Endothelial cell of umbilical vein (primary cell): Measurements from ENCODE around the gene SAP30. TPM values are rescaled to one million over a fixed set of nuclear protein-coding genes. Genes with fewer than 3 reads are reported as not detected.
A peak's percentile ranks its signal among the peaks of the same experiment; 100 is the strongest.

Source experiments
- BruUV-seq: library from RNA; stranded (reverse); fragments of 400-500 nt; replicated peaks from 2 replicates; lab custom pipeline; 2021; lab: Mats Ljungman, UMichigan
- CTCF ChIA-PET: fragments of 300-600, 350-600 bp; sonication (Branson Sonifier 250); formaldehyde crosslinking; loops from one replicate; lab custom pipeline; 2021; ENCODE audit warnings: antibody characterized with exemption, inconsistent platforms; lab: Charles Lee
- POLR2A ChIA-PET: fragments of 300-600, 350-600 bp; sonication (Branson Sonifier 250); formaldehyde crosslinking; loops from one replicate; lab custom pipeline; 2021; ENCODE audit warnings: antibody characterized with exemption, inconsistent platforms; lab: Charles Lee
- DNase-seq: peaks from one replicate; pipeline ENCODE4 v3.0.0-alpha.2; 2011; ENCODE audit warnings: low read depth, low spot score
- FAIRE-seq: peaks from 2 replicates; lab custom pipeline; 2011; peaks lifted over from hg19 to GRCh38; lab: Jason Lieb, UNC
- H2AFZ ChIP-seq: 2 replicates; pipeline ENCODE4 v1.6.0; 2012; ENCODE audit warnings: low read depth, low read length, control low read depth, inconsistent platforms
- H3K27ac ChIP-seq: 2 replicates; pipeline ENCODE4 v1.5.1; 2011; ENCODE audit warnings: low read depth, mild to moderate bottlenecking, control low read depth, low read length, moderate library complexity; ENCODE audit not compliant: insufficient read depth
- H3K27me3 ChIP-seq, 2 experiments: 2 replicates each; pipeline versions ENCODE4 v1.6.0 to v1.6.1; 2011; ENCODE audit warnings: low read length in 2 of 2, mixed read lengths in 1 of 2; ENCODE audit not compliant: control insufficient read depth in 2 of 2, insufficient read depth in 2 of 2
- H3K36me3 ChIP-seq, 2 experiments: 2 replicates in 1 of 2; 3 replicates in 1 of 2; pipeline ENCODE4 v1.5.1; 2011; ENCODE audit warnings: low read length in 2 of 2, mild to moderate bottlenecking in 1 of 2, moderate library complexity in 1 of 2; ENCODE audit not compliant: control insufficient read depth in 2 of 2, insufficient read depth in 2 of 2; ENCODE audit errors: extremely low read depth in 1 of 2
- H3K4me1 ChIP-seq: 3 replicates; pipeline ENCODE4 v1.5.1; 2011; ENCODE audit warnings: mild to moderate bottlenecking, low read length; ENCODE audit not compliant: control insufficient read depth, insufficient read depth; ENCODE audit errors: extremely low read depth
- H3K4me2 ChIP-seq: 2 replicates; pipeline ENCODE4 v1.6.1; 2011; ENCODE audit warnings: low read length, control low read depth, mixed read lengths; ENCODE audit not compliant: insufficient read depth
- H3K4me3 ChIP-seq, 3 experiments: fragments of 200-600 bp in 1 of 3; sonication (generic), shearing (Covaris generic) in 1 of 3; replicated peaks in 1 of 3; 2 replicates each; pipeline ENCODE4 v1.5.1; 2011 to 2016; ENCODE audit warnings: control low read depth in 3 of 3, low read length in 3 of 3, mild to moderate bottlenecking in 2 of 3, inconsistent platforms in 1 of 3, low read depth in 1 of 3, moderate library complexity in 1 of 3; ENCODE audit not compliant: insufficient read depth in 1 of 3
- H3K79me2 ChIP-seq: 2 replicates; pipeline ENCODE4 v1.6.0; 2012; ENCODE audit warnings: low read length, inconsistent platforms; ENCODE audit not compliant: control insufficient read depth, insufficient read depth
- H3K9ac ChIP-seq: replicated peaks from 2 replicates; pipeline ENCODE3; 2011; ENCODE audit warnings: low read length, control low read depth; ENCODE audit not compliant: insufficient read depth; ENCODE audit errors: extremely low read depth
- H3K9me1 ChIP-seq: replicated peaks from 3 replicates; pipeline ENCODE4 v1.6.0; 2011; ENCODE audit warnings: mild to moderate bottlenecking, low read length; ENCODE audit not compliant: control insufficient read depth, insufficient read depth; ENCODE audit errors: extremely low read depth
- H3K9me3 ChIP-seq: replicated peaks from 2 replicates; pipeline ENCODE4 v1.5.1; 2012; ENCODE audit warnings: low read length, inconsistent platforms; ENCODE audit not compliant: control insufficient read depth, insufficient read depth
- H4K20me1 ChIP-seq: replicated peaks from 2 replicates; pipeline ENCODE3; 2011; ENCODE audit warnings: mild to moderate bottlenecking, low read length; ENCODE audit not compliant: control insufficient read depth, insufficient read depth; ENCODE audit errors: extremely low read depth
- EZH2 ChIP-seq: IDR thresholded peaks from 2 replicates; pipeline ENCODE4 v1.6.1; 2012; ENCODE audit warnings: borderline replicate concordance, low read depth, mild to moderate bottlenecking, moderate library complexity, low read length, inconsistent platforms; ENCODE audit not compliant: severe bottlenecking
- FOS ChIP-seq: IDR thresholded peaks from 2 replicates; pipeline ENCODE4 v1.6.1; 2011; ENCODE audit warnings: mild to moderate bottlenecking, low read length, moderate library complexity, borderline replicate concordance; ENCODE audit not compliant: insufficient read depth
- GATA2 ChIP-seq: IDR thresholded peaks from 2 replicates; pipeline ENCODE4 v1.7.0; 2011; ENCODE audit warnings: low read depth, mild to moderate bottlenecking, moderate library complexity, mixed read lengths, low read length; ENCODE audit not compliant: insufficient read length, insufficient read depth
- JUN ChIP-seq: IDR thresholded peaks from 2 replicates; pipeline ENCODE4 v1.6.1; 2011; ENCODE audit warnings: borderline replicate concordance, low read depth; ENCODE audit not compliant: insufficient read length, insufficient read depth
- MYC ChIP-seq: IDR thresholded peaks from one replicate; pipeline ENCODE4 v1.6.1; 2011; ENCODE audit warnings: mild to moderate bottlenecking, low read depth, low read length
- POLR2A ChIP-seq: IDR thresholded peaks from 2 replicates; pipeline ENCODE4 v1.6.1; 2012; ENCODE audit warnings: low read depth, mild to moderate bottlenecking, control low read depth, low read length
- POLR2AphosphoS5 ChIP-seq: IDR thresholded peaks from 2 replicates; pipeline ENCODE4 v1.6.1; 2012; ENCODE audit warnings: low read depth, mild to moderate bottlenecking, control low read depth, low read length, moderate library complexity; ENCODE audit not compliant: insufficient read depth
- dilution Hi-C: fragments of 300-500 bp; cut with MboI; formaldehyde crosslinking; loops from one replicate; pipeline ENCODE4 v1.15.0; 2019; ENCODE audit warnings: low sequenced_read_pairs; ENCODE audit not compliant: extremely low pct_ligation_motif_present
- intact Hi-C: fragments of 100-400 bp; cut with micrococcal nuclease; formaldehyde crosslinking; loops from one replicate; pipeline ENCODE4 v1.10.0; 2022
- polyA plus RNA-seq, 4 experiments: library from polyadenylated mRNA; depleted of rRNA in 3 of 4; stranded (reverse) in 3 of 4; unstranded in 1 of 4; fragments of >200 nt; gene quantifications; 2 replicates each; pipeline versions ENCODE4 v1.2.1 to v1.2.3, GENCODE V29; 2011 to 2012; ENCODE audit warnings: missing spikeins in 1 of 4
- total RNA-seq: library from RNA; stranded (reverse); gene quantifications from 2 replicates; pipeline ENCODE4 v1.2.3, GENCODE V29; 2021
- TF ChIP-seq, protein P1 (sequence below), 2 donors: IDR thresholded peaks; 1 replicate in 1 of 2; 2 replicates in 1 of 2; pipeline ENCODE4 v1.5.1; 2011; ENCODE audit warnings: low read length in 2 of 2, mild to moderate bottlenecking in 2 of 2, moderate library complexity in 2 of 2, control low read depth in 1 of 2, inconsistent platforms in 1 of 2, low read depth in 1 of 2; ENCODE audit not compliant: insufficient read depth in 1 of 2; ENCODE audit errors: extremely low read depth in 1 of 2
- TF ChIP-seq, protein P2 (sequence below): IDR thresholded peaks from 2 replicates; pipeline ENCODE4 v1.6.1; 2011; ENCODE audit not compliant: insufficient read depth, insufficient read length

SAP30 gene
- total and polyA plus RNA-seq, 2 donors (not counting 3 experiments of a cell fraction or from before 2014, with no cell fraction given) = 9.9 to 23.8 TPM

- H2AFZ ChIP-seq = peak within 1 kb of the TSS; percentile 98
- H3K9me3 ChIP-seq = no peaks in the 10 kb centered on the region
- peaks cover 0 to 15% of the 10 kb centered on the region in 2 experiments for H3K36me3 ChIP-seq
- peaks cover 35% of the 10 kb centered on the region for H3K79me2 ChIP-seq
- intact Hi-C loops = loop anchor here (1.0 to 10.0 kb wide), 8 partner anchors 16 to 981 kb away; partner anchors contain the start of gene SAP30
- POLR2A ChIA-PET = interaction anchor here (0.5 to 3.5 kb wide), 14 partner anchors 8 to 152 kb away, joined by 3 to 127 read pairs (median 3); partner anchors contain the start of gene SAP30
- H3K9ac ChIP-seq = peak within 1 kb of the TSS; percentile 97
- CTCF ChIA-PET = interaction anchor here (0.7 to 8.2 kb wide), 11 partner anchors 14 to 321 kb away, joined by 3 to 70 read pairs (median 6); partner anchors contain the start of gene SAP30
- H3K4me3 ChIP-seq = peak within 1 kb of the TSS; percentile 81 to 98 (median 91)
- peaks cover 24% of the 10 kb centered on the region for H3K4me1 ChIP-seq
- peaks cover 3% of the 10 kb centered on the region for H4K20me1 ChIP-seq
- peak; percentile 97 for FAIRE-seq
- H3K27ac ChIP-seq = peak within 1 kb of the TSS; percentile 88
- BruUV-seq = no TSS peak
- DNase-seq = peak; percentile 100
- no peaks in the 10 kb centered on the region for H3K9me1 ChIP-seq
- peak; percentile 92 for TF ChIP-seq POLR2A
- no peak for TF ChIP-seq EZH2
- peak; percentile 83 for TF ChIP-seq POLR2AphosphoS5
- TF ChIP-seq FOS = no peak
- peak; percentile 64 for TF ChIP-seq GATA2
- TF ChIP-seq JUN = no peak
- TF ChIP-seq, protein P1, sequence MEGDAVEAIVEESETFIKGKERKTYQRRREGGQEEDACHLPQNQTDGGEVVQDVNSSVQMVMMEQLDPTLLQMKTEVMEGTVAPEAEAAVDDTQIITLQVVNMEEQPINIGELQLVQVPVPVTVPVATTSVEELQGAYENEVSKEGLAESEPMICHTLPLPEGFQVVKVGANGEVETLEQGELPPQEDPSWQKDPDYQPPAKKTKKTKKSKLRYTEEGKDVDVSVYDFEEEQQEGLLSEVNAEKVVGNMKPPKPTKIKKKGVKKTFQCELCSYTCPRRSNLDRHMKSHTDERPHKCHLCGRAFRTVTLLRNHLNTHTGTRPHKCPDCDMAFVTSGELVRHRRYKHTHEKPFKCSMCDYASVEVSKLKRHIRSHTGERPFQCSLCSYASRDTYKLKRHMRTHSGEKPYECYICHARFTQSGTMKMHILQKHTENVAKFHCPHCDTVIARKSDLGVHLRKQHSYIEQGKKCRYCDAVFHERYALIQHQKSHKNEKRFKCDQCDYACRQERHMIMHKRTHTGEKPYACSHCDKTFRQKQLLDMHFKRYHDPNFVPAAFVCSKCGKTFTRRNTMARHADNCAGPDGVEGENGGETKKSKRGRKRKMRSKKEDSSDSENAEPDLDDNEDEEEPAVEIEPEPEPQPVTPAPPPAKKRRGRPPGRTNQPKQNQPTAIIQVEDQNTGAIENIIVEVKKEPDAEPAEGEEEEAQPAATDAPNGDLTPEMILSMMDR (IDR thresholded peaks at IDR 0.05; ENCODE audit: extremely low read depth in 1 of 2, insufficient read depth in 1 of 2, low read depth in 1 of 2, low read length in 2 of 2) = no peak
- TF ChIP-seq MYC = no peak
- TF ChIP-seq, protein P2, sequence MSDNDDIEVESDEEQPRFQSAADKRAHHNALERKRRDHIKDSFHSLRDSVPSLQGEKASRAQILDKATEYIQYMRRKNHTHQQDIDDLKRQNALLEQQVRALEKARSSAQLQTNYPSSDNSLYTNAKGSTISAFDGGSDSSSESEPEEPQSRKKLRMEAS = peak; percentile 21
- H3K4me2 ChIP-seq = peak within 1 kb of the TSS; percentile 100
- dilution Hi-C loops = no loop called here
- no peaks in the 10 kb centered on the region for H3K27me3 ChIP-seq
Observed at GRCh38 chr4:173334085-173334890, 36.5 kb upstream of the SAP30 start, which contains the start of gene HMGB2. Gene HMGB2 (minus strand): TSS chr4:173334358. CDS start chr4:173333649, 709 bp downstream.
